CD4-positive, alpha-beta T cell treated with Interleukin-17A for 4 hours (primary cell): ENCODE results near the gene FHIT.

Experiments
- DNase-seq: peaks from one replicate; pipeline ENCODE4 v3.0.0-alpha.2; 2020; ENCODE audit warnings: mixed read lengths

FHIT gene

DNA sequence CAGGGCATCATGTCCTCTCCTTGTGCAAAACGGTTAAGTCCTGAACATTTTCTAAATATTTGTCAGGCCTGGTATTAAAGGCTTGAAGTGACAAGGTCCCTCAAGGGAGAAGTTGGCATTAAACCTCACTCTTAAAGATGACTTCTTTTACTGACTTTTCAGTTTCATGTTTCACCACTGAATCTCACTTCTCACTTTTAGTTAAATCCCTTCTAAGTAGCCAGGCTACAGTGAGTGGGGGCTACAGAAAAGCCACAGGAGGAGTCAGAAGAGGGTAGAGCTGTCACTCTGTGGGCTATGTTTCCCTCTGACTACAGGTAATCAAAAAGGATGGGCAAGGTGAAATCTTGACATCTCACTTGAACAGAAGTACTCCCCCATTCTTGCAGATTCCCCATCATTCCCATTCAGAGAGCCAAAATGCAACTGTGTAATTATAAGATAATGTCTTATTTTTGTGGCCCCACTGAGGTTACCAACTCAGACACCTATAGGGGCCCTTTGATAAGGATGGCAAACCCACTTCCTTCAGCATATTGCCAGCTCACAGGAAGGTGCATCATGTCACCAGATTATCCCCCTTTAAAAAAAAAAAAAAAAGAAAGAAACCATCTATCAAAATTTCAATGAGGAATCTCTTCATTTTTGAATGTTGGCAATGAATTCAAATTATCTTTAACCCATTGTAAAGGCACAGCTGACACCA lies 1411.3 kb downstream of the FHIT start:
- peak; percentile 25 for DNase-seq

DNA sequence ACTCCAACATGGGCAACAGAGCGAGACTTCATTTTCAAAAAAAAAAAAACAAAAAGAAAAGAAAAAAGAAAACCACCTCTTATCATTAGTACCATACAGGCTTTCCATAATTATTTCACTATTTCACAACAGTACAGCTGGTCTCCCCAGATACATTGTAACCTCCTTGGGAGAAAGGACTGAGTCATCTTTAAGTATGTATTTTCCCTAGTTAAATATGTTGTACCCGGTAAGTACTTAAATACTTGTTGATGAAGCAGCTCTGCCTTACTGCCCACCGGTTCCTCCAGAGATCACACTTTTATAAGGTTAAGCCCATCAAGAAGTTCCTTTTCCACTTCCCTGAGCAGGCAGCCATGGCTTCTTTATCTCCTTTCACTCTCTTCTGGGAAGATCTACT lies 1412.0 kb downstream of the FHIT start:
- DNase-seq = no peak

DNA sequence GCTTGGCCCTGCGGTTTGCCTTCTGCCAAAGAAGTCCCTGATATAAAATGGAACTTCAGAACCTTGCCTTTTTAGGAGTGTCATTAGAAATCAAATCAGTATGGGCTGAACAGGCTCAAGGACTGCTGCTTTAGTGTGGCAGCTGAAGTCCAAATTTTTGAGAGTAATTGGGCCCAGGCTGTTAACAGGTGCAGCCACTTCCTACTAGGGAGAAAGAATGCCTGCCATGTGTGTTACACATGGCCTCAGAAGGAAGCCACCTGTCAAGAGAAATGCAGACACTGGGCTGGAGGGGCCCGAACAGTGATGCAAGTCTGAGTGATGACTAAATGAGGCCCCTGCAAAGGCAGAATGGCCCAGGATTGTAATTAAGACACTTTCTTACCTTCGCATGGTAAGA lies 1414.7 kb downstream of the FHIT start:
- DNase-seq = no peak

DNA sequence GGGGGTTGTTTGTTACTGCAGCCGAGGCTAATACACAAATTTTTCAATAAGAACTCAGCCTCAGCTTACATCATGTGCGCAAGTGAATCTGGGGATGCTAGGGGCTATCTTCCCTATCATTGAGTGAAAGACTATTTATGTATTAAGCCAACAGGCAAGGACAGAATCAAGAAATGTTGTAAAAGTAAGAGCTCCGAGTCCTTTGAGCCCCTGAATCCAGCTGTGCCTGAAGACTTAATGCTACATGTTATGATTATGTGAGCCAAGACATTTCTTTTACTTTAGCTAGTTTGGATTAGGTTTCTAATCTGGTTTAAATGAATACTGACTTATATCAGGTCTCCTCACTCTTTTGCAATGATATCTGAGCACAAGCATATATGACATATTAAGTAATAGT lies 1418.5 kb downstream of the FHIT start:
- DNase-seq = no peak

DNA sequence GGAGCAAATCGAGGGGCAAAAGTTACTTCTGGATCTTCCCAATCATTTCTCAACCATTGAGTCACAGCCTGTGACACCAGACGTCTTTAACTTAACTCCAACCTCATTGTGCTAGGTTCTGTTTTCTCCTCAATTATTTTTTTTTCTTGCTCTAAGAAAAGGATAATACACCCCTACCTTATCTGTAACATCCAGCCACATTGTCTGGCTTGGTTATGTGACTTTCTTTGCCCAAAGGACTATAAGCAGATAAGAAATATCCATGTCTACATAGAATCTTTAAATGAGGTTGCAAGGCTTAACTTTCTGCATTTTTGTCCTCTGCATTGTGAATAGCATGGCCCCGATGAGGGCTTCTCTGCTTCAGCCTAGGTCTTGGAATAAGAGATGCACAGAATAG lies 1419.0 kb downstream of the FHIT start:
- DNase-seq = no peak

DNA sequence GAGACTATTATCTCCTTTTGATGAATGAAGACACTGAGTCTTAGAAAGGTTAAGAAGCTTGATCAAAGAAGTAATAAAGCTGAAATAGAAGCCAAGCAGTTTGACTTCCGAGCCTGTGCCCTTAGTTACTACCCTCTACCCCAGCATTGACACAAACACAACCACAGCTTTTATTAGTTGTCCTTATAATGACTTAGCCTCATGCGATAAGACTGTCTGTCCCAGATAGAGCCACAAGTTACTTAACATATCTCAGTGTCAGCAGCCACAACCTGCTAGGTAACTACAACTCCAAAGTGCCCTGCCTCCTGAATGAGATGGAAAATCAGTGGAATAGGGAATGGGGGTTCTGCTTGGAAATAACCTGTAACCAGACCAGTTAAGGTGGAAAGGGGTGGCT lies 1419.9 kb downstream of the FHIT start:
- DNase-seq = no peak

DNA sequence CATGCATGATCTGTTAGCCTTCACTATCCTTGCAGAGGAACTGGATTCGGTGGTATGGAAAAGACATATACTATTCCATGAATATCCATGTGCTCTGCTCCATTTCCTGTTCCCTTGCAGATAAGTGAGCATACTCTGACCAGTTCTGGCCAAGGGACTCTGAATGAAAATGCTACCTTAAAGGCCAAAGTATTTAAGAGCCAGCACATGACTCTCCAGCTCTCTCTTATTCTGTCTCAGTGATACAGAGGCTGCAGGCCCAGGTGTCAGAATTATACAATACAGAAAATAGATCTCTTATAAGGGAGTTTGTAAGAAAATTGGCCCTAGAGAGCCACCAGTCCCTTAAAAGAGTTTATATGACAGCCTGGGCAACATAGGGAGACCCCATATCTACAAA lies 1421.7 kb downstream of the FHIT start:
- DNase-seq = no peak

DNA sequence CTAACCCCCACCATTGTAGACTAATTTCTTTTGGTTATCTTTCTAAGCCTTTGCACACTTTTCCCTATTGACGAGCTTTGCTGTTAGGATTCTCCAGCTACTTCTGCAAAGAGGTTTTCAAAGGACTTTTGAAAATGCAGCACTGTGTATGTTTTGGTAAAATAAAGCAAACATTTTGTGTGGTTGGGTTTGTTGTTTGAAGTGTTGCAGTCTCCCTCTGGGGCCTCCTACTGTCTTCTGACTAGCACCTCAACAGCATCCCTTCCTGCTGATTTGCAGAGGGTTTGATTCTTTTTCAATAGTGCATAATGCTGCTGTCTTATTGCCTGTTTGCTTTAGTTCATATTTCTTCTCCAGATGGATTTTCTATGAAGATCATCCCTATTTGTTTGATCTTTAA lies 1426.4 kb downstream of the FHIT start:
- no peak for DNase-seq

DNA sequence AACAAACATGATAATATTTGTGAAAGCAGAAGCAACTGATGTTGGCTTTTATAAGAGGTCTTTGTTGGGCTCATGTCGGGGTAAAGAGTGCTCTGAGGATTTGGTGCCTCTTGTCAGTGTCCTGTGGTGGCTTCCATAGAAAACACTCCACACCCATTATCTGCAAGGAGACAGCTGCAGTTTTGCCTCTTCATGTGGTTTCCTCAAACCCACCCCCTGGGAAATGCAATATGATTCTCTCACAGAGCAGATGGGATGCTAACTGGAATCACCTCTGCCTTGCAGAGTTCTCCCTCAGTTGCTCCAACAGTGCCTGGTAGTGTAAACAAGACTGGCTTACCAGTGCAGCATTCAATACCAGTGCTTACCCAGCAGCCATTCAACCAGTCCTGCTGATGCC lies 1430.0 kb downstream of the FHIT start:
- DNase-seq = no peak

DNA sequence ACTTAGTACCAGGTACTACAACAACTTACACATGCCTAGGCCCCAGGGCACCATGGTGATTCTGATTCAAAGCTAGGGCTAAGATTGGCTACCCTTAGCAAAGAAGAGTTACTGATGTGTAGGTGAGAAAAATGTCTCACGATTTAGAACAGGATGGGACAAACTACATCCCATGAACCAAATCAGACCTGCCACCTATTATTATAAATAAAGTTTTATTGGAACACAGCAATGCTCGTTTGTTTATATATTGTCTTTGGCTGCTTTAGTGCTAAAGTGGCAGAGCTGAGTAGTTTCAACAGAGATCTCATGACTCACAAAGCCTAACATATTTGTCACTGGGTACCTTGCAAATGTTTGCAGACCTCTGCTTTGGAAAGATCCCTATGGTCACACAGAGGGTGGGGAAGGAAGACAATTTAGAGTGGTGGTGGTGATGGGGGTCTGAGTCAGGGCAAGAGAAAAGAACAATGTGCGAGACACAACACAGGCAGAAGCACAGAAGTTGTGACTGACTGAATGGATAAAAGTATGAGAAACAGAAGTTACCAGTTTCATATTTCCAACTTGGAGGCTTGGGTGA lies 1430.8 kb downstream of the FHIT start:
- DNase-seq = no peak

DNA sequence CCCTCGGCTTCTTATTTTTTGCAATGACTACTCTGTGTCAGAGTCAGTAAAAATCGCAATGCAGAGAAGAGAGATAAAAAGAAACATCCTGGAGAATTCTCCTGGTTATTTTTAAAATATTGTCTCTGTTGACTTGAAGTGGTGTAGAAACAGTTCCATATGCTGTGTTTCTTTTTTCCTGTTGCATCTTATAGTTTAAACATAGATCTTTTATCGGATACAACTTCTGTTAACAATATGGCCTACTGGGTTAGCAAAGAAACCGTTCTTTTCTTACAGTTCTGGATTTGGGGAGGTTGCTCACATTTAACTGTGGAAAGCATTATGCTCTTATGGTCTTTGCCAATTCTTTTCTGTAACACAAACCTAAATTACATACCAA lies 1432.3 kb downstream of the FHIT start:
- no peak for DNase-seq

DNA sequence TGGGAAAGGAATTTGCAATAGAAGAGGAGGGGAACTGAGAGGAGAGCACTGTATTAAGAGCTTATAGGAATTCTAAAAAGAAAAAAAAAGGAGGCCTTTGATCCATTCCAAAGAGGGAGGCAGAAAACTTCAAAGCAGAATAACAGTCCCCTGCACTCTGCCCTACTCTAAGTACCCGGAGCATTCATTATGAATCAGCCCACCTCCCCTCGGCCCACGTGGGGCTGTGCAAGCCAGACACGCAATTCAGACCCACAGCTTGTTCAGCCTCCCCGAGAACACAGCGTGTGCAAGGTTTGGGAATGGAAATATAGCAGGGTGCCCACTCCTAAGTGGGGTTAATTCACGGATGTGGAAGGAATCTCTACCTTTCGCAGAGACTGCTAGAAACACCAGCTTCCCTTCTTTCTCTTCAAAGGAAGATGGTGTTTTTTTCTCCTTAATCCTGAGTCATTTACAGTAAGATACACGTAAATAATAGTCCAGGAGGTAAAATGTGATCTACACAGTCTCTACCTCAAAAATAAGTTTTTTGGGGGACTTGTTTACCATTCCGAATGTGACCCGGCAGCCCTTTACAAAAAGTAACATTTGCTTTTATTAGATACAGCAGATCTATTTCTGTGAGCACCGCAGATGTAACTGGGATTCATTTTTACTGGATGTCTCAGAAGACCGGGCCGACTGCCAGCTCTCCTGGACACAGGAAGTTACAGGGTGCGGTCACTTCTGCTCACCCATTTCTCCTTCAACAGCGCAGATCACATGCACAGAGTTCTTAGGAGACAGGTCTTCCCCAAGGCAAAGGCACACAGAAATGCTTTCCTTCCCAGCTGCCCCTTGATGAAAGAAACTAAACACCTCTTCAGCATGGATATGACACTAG lies 1433.0 kb downstream of the FHIT start:
- DNase-seq = no peak

DNA sequence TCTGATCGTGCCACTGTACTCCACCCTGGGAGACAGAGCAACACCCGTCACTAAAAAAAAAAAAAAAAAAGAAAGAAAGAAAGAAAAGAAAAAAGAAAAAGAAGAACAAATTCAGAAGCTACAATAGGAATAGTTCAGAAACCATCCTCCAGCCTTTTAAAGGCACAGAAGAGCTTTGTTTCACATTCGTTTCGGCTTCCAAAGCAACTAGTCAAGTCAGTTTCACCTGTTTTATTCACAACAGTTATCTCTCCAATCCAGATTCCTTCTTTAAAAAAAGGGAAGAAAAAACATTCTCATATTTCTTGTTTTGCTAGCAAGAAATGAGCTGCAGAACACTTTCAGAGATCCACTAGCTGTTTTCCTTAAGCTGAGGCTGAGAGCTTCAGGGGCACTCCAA lies 1433.7 kb downstream of the FHIT start:
- DNase-seq = no peak

DNA sequence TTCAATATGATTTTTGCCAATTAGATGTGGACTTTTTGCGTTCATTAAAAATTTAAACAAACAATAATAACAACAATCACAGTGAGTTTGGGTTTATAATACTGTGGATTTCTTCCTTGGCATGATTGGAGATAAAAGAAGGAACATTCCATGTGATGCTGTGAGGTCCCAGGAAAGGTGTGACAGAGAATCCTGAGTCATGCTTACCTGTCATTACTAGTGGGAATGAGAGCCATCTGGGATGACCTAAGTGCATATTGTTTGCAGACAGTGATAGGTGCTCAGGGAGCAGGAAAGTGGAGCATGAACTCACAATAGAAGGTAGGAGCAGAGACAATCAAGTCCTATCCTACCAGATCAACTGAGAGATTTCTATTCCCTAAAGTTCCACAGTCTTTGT lies 1434.9 kb downstream of the FHIT start:
- DNase-seq = no peak

DNA sequence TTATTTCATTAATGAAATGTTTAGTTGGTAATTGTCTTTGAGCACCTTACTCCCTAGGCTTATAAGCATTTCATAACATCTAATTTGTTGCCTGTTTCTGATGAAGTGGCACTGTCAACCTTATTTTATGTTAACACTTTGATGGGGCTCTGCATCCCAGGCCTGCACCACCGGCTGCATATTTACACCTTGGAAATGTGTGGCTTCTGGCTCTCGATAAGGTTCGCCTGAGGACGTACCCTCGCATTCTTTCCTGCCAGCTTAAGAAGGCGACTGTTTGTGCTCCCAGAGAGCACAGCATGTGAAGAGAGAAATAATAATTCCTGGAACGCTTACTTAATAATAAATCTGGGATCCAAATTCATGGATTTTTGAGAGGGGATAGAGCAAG lies 1438.1 kb downstream of the FHIT start:
- no peak for DNase-seq

DNA sequence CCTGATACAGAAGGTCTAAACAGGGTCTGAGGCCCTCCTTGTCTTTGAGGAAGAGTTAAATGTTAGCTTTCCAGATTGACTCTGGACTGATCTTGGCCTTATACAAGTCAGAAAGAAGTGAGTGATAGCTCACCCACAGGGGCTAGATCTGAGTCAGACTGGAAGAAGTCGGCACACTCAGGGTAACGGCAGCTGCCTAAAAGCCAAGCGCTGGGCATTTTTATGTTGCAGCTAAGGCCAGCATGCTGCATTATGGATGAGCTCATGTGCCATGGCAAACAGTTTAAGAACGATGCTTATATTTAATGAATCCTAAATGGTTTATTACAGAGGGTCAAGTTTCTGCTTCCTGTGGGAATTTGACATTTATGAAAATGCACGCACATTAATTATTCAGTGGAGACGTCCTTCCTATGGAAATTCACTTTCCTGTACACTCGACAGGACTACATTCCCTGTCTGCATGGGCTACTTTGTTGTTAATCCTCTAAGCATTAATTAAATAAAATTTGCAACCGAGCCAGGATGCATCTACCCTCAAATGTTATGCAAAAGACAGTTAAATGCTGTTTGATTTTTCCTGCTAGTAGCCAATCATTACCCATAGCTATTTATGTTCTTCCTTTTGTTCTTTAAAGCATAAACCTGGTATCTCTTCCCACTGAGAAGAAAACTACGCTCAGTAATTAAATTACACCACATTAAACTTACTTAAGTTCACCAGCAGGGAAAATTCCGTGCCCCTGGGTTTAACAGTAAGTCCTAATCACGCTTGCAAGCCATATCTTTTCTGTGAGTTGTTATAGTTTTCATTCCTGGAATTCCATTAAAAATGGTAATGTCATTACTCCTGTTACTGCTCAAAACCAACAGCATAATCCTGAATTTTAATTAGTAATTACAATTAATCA lies 1438.8 kb downstream of the FHIT start:
- no peak for DNase-seq

DNA sequence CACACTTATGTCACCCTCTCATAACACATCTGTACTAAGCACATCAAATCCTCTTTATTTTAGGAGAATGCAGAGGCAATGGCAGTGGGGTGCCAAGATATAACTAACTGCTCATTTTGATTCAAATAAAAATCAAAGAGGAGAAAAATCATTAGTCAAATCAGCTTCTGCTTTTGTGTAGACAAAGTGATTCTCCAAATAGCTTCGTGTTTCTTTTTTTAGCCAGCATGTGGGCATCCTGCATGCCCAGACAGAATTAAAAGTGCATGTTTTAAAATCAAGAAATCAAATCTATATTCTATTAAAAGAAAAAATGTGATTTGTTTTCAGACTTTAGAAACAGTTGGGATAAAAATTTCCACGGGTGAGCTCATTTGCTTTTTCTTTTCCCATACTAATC lies 1440.1 kb downstream of the FHIT start:
- DNase-seq = no peak

DNA sequence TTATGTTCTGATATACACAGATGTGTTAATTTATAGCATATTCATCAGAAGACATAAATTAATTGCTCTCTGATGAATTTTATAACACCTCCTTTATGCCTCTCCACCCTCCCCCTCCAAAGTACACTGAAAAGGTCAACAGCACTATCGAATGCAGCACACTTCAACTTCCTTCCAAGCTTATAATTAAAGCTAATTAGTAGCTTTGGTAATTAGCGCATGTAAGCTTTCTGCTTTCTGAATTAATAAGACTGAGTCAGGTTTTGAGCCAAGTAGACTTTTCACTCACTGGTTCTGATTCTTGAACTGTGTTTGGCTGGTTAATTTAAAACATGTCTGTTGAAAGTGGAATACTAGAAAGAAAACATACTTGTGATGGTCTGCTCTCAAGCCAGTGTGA lies 1440.6 kb downstream of the FHIT start:
- no peak for DNase-seq

DNA sequence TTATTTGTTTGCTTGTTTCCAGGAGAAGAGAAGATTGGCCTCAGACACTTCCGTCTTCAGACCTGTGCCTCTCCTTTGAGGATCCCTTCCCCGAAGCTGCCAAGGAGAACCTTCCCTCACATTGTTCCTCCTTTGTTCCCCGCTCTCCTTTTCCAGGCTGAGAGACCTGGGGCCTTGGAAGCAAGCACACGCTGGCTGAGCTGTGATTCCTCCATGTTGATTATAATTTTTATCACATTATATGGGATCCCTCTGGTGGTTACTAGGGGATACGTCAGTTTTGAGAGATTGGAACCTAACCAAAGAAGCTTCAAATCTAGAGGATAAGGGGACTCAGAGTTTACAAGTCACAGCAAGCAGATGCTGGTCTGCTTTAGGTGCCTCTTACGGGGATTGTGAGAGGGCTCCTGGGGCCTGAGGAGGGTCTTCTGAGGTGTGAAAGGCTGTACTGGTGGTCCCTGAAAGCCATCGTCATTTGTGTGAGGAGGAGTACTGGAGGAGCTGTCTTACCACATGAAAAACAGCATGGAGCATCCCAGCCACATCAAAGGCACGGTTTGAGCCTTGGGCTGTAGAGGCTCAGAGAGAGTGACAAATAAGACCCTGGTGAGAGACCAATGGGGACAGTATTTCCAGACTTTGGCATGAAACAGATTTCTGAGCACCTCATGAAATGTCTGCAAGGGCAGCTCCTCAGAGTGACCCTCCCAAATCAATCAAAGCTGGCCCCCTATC lies 1441.4 kb downstream of the FHIT start:
- DNase-seq = no peak

DNA sequence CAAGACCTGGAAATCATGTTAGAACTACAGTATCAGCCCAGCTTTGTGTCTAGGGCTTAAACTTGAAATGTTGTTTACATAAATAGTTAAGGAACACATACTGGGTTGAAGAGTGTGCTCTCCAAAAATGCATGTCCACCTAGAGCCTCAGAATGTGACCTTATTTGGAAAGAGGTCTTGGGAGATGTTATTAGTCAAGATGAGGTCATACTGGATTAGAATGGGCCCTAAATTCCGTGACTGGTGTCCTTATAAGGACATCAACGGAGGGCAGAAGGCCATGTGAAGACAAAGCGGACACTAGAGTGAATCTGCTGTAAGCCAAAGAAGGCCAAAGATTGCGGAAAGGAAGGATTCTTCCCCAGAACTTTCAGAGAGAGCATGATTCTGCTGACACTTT lies 1442.2 kb downstream of the FHIT start:
- DNase-seq = no peak

DNA sequence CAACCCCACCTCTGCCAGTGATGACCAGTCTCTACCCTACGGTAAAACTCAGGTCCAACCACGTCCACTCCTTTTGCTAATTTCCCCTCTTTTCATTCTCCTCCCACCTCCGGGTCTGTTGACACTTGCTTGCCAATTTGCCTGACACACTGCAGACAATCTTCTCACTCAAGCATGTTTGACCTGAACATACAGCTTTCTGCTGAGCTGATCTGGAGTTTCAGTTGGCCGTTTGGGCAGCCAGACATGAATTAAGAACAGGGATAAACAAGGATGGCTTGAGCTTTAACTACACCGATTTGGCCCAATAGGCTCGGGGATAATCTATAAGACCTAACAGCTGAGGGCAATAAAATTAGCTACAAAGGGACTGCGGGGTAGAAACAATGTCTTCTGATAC lies 1442.8 kb downstream of the FHIT start:
- no peak for DNase-seq

DNA sequence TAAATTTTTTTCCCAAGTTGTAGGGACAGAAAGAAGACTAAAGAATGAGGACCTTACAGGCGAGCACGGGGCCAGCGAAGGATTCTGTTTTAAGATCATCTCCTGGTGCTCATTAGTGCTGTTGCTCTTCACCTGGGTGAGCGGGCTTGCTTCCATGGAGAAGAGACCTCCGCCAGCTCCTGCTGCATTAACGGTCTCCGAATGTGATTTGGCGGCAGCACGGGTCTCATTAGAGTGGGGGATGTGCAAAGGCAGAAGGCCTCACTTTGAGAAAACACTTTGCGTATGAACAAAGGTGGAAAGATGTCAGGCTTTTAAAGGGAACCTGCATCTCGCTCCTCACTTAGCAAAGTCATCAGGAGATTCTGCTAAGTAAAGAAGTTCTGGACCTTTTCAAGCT lies 1448.0 kb downstream of the FHIT start:
- no peak for DNase-seq
